HUES48 (cell line): ENCODE results near the gene KCNB1.

Experiments used
- H3K27ac ChIP-seq: one replicate; pipeline ENCODE4 v1.7.0; 2013; ENCODE audit warnings: low read depth, low read length, inconsistent platforms
- H3K27me3 ChIP-seq: 2 replicates; pipeline ENCODE4 v1.6.1; 2013; ENCODE audit warnings: mild to moderate bottlenecking, low read length; ENCODE audit not compliant: control insufficient read depth, insufficient read depth
- H3K36me3 ChIP-seq: 2 replicates; pipeline ENCODE4 v1.6.1; 2013; ENCODE audit warnings: low read length; ENCODE audit not compliant: control insufficient read depth, insufficient read depth
- H3K4me1 ChIP-seq: 2 replicates; pipeline ENCODE4 v1.6.1; 2013; ENCODE audit warnings: mild to moderate bottlenecking, low read length; ENCODE audit not compliant: control insufficient read depth, insufficient read depth
- H3K4me3 ChIP-seq: 2 replicates; pipeline ENCODE4 v1.5.1; 2013; ENCODE audit warnings: mild to moderate bottlenecking, low read depth, low read length
- H3K9ac ChIP-seq: 2 replicates; pipeline ENCODE4 v1.6.1; 2013; ENCODE audit warnings: mild to moderate bottlenecking, low read depth, low read length, moderate library complexity
- H3K9me3 ChIP-seq: 2 replicates; pipeline ENCODE4 v1.6.1; 2013; ENCODE audit warnings: low read length; ENCODE audit not compliant: control insufficient read depth, insufficient read depth

The KCNB1 gene

GRCh38 chr20:49399329-49399728 lies 83.1 kb downstream of the KCNB1 start:
- H3K27me3 ChIP-seq, result no peaks in the 10 kb centered on the region
- H3K9me3 ChIP-seq, result no peaks in the 10 kb centered on the region
- no peak overlapping the region for H3K27ac ChIP-seq
- H3K36me3 ChIP-seq, result no peaks in the 10 kb centered on the region
- H3K9ac ChIP-seq, result no peak overlapping the region
- no peaks in the 10 kb centered on the region for H3K4me1 ChIP-seq
- no peak overlapping the region for H3K4me3 ChIP-seq

DNA sequence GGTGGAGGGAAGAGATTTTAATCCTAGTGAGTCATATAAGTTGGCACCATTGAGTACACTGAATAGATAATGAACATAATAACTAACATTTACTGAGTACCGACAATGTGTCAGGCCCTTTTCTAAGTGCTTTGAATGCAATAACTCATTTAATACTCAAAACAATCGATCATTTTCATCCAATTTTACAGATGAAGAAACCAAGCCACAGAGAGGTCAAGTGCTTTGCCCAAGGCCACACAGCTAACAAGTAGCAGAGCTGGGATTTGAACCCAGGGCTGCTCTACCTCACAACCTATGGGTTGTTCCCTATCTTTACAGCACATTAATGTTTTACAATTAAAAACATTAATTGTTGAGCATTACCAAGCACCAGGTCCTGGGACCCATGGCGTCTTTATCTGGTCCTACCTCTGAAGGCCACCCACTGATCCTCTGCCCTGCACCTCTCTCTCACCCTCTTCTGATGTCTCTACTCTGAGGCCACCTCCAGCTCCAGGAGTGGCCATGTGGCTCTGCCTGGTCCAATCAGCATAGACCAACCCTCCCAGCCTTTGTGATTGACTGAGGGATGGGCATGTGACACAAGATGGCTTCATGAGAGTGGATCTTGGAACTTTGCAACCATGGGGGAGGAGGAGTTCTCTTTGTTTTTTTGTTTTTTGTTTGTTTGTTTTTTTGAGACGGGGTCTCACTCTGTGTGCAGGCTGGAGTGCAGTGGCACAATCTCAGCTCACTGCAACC lies 83.9 kb downstream of the KCNB1 start:
- Histone ChIP-seq H3K9me3 (no peaks in the 10 kb centered on the region), H3K36me3 (no peaks in the 10 kb centered on the region), H3K4me3 (no peak overlapping the region), H3K27me3 (no peaks in the 10 kb centered on the region), H3K27ac (no peak overlapping the region), H3K9ac (no peak overlapping the region), H3K4me1 (no peaks in the 10 kb centered on the region)

- Histone ChIP-seq H3K9ac (no peak overlapping the region), H3K4me3 (no peak overlapping the region), H3K27me3 (no peaks in the 10 kb centered on the region), H3K9me3 (no peaks in the 10 kb centered on the region), H3K27ac (no peak overlapping the region), H3K4me1 (no peaks in the 10 kb centered on the region), H3K36me3 (no peaks in the 10 kb centered on the region)
Observed at GRCh38 chr20:49397525-49397924, 84.9 kb downstream of the KCNB1 start.

DNA sequence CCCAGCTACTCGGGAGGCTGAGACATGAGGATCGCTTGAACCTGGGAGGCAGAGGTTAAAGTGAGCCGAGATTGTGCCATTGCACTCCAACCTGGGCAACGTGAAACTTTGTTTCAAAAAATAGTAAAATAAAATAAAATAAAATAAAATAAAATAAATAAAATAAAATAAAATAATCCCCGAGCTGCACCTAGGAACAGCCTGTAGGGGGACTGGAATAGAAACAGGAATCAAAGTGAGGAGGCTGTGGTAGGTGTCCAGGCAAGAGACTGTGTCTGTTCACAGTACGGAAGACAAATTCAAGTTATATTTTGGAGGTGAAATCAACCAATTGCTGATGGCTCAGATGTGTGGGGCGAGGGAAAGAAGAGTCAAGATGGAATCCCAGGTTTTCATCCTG lies 86.2 kb downstream of the KCNB1 start:
- Histone ChIP-seq H3K36me3 (no peaks in the 10 kb centered on the region), H3K27ac (no peak overlapping the region), H3K27me3 (no peaks in the 10 kb centered on the region)

GRCh38 chr20:49395659-49396058 lies 86.8 kb downstream of the KCNB1 start:
- Histone ChIP-seq H3K4me1 (no peaks in the 10 kb centered on the region), H3K9ac (no peak overlapping the region), H3K4me3 (no peak overlapping the region), H3K27me3 (no peaks in the 10 kb centered on the region), H3K27ac (no peak overlapping the region), H3K9me3 (no peaks in the 10 kb centered on the region), H3K36me3 (no peaks in the 10 kb centered on the region)

More for the DNA sequence above, 86.2 kb downstream of the KCNB1 start:
- Histone ChIP-seq H3K4me3 (no peak overlapping the region), H3K9me3 (no peaks in the 10 kb centered on the region), H3K4me1 (no peaks in the 10 kb centered on the region), H3K9ac (no peak overlapping the region)

- Histone ChIP-seq H3K27me3 (no peaks in the 10 kb centered on the region), H3K4me3 (no peak overlapping the region), H3K27ac (no peak overlapping the region), H3K4me1 (no peaks in the 10 kb centered on the region), H3K36me3 (no peaks in the 10 kb centered on the region), H3K9ac (no peak overlapping the region), H3K9me3 (no peaks in the 10 kb centered on the region)
Observed at GRCh38 chr20:49395183-49395582, 87.3 kb downstream of the KCNB1 start.

- H3K4me1 ChIP-seq, result no peaks in the 10 kb centered on the region
- no peaks in the 10 kb centered on the region for H3K9me3 ChIP-seq
- no peaks in the 10 kb centered on the region for H3K36me3 ChIP-seq
- H3K9ac ChIP-seq, result no peak overlapping the region
- no peak overlapping the region for H3K27ac ChIP-seq
- H3K27me3 ChIP-seq, result no peaks in the 10 kb centered on the region
- no peak overlapping the region for H3K4me3 ChIP-seq
Observed at GRCh38 chr20:49394757-49395156, 87.7 kb downstream of the KCNB1 start.

DNA sequence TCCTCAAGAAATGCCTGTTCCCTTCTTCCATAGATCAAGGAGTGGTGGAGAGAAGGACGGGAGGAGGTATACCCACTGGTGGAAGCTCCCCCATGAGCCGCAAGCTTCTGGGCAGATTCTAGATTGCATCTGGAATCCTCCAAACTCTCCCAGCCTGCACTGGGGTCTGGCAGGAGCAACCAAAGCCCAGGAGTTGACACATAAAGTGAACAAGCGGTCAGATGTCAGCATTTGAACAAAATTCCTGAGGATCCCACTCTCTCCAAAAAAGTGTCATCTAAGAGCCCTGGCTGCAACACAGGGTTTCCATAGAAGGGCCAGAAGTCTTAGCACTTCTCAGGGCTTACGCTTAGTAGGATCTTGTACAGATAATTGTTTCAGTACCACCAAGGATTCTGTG lies 88.2 kb downstream of the KCNB1 start:
- H3K9ac ChIP-seq, result no peak overlapping the region
- H3K4me3 ChIP-seq, result no peak overlapping the region
- H3K9me3 ChIP-seq, result no peaks in the 10 kb centered on the region
- no peaks in the 10 kb centered on the region for H3K4me1 ChIP-seq
- H3K27me3 ChIP-seq, result no peaks in the 10 kb centered on the region
- H3K36me3 ChIP-seq, result no peaks in the 10 kb centered on the region
- H3K27ac ChIP-seq, result no peak overlapping the region

DNA sequence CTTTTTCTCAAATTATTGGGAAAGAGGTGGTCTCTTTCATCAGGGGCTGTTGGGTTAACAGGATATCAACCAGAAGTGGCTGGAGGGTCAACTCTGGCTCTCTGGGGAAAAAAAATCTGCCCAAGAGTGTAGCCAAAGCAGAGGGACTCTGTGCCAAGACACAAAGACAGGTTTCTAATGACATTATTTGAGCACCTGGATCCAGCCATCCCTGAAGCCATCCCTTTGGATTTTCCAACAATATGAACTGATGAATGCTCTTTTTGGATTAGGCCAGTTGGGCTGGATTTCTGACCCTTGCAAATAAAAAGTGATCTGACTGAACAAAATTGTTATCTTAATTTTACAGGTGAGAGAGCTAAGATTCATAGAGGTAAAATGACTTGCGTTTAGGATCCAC lies 88.7 kb downstream of the KCNB1 start:
- no peak overlapping the region for H3K27ac ChIP-seq
- H3K4me3 ChIP-seq, result no peak overlapping the region
- H3K9ac ChIP-seq, result no peak overlapping the region
- H3K9me3 ChIP-seq, result no peaks in the 10 kb centered on the region
- no peaks in the 10 kb centered on the region for H3K4me1 ChIP-seq
- H3K27me3 ChIP-seq, result no peaks in the 10 kb centered on the region
- no peaks in the 10 kb centered on the region for H3K36me3 ChIP-seq

DNA sequence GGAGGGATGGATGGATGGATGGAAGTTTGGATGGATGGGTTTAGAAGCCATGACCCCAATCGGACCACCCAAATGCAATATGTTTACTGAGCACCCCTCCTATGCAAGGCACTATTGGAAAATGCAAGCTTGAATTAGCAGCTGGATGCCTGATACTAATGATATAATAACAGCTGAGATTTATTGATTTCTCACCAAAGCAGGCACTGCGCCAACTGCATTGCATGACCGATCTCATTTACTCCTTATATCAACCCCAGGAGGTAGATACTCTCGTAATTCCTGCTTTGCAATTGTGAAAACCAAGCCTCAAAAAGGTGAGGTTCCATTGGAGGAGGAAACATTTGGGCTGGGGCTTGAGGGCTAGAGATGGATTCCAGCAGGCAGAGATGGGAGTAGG lies 89.7 kb downstream of the KCNB1 start:
- Histone ChIP-seq H3K36me3 (no peaks in the 10 kb centered on the region), H3K27ac (no peak overlapping the region), H3K9me3 (no peaks in the 10 kb centered on the region), H3K27me3 (no peaks in the 10 kb centered on the region), H3K4me3 (no peak overlapping the region), H3K9ac (no peak overlapping the region), H3K4me1 (no peaks in the 10 kb centered on the region)

- Histone ChIP-seq H3K9me3 (no peaks in the 10 kb centered on the region), H3K27me3 (no peaks in the 10 kb centered on the region), H3K9ac (no peak overlapping the region), H3K27ac (no peak overlapping the region), H3K4me1 (no peaks in the 10 kb centered on the region), H3K36me3 (no peaks in the 10 kb centered on the region), H3K4me3 (no peak overlapping the region)
Observed at GRCh38 chr20:49391404-49392245, 90.8 kb downstream of the KCNB1 start.
